OCI-LY3 (cell line): ENCODE data around the gene NPHS1.

Experiments used
- H2AFZ ChIP-seq: fragments of 200-600, 300-600 bp; shearing (Covaris generic); 2 replicates; pipeline ENCODE4 v1.6.0; 2014; ENCODE audit warnings: antibody characterized with exemption, low read depth, low read length
- H3K27ac ChIP-seq: fragments of 200-600, 300-600 bp; sonication (generic); 2 replicates; pipeline ENCODE4 v1.5.1; 2014; ENCODE audit warnings: mild to moderate bottlenecking, low read length, moderate library complexity, mixed read lengths
- H3K27me3 ChIP-seq: fragments of 200-600, 300-600 bp; sonication (generic); 2 replicates; pipeline ENCODE4 v1.6.1; 2014; ENCODE audit warnings: low read depth, low read length, mixed read lengths
- H3K36me3 ChIP-seq: fragments of 200-600, 300-600 bp; sonication (generic); replicated peaks from 2 replicates; pipeline ENCODE3; 2014; ENCODE audit warnings: low read depth, low read length, mixed read lengths
- H3K4me1 ChIP-seq: fragments of 300-600, 200-600 bp; sonication (generic); 2 replicates; pipeline ENCODE4 v1.6.1; 2014; ENCODE audit warnings: low read length, mixed read lengths
- H3K4me2 ChIP-seq: fragments of 200-600, 300-600 bp; sonication (generic); 2 replicates; pipeline ENCODE4 v1.6.1; 2014; ENCODE audit warnings: low read length, mixed read lengths
- H3K4me3 ChIP-seq: fragments of 300-600, 200-600 bp; sonication (generic); 2 replicates; pipeline ENCODE4 v1.5.1; 2014; ENCODE audit warnings: antibody characterized with exemption, mild to moderate bottlenecking, low read length, moderate library complexity
- H3K79me2 ChIP-seq: fragments of 300-600, 200-600 bp; shearing (Covaris generic); 2 replicates; pipeline ENCODE4 v1.6.1; 2014; ENCODE audit warnings: mild to moderate bottlenecking, low read length, mixed read lengths
- H3K9ac ChIP-seq: fragments of 300-600, 200-600 bp; shearing (Covaris generic); 2 replicates; pipeline ENCODE4 v1.6.0; 2014; ENCODE audit warnings: mild to moderate bottlenecking, low read length, moderate library complexity
- H3K9me3 ChIP-seq: fragments of 200-600, 300-600 bp; shearing (Covaris generic); 2 replicates; pipeline ENCODE4 v1.6.1; 2014; ENCODE audit warnings: low read length, mixed read lengths; ENCODE audit not compliant: insufficient read depth
- H4K20me1 ChIP-seq: fragments of 200-600, 300-600 bp; sonication (generic); 2 replicates; pipeline ENCODE4 v1.6.1; 2016; ENCODE audit warnings: low read length, mixed read lengths; ENCODE audit not compliant: insufficient read depth
- EZH2phosphoT487 ChIP-seq: fragments of 200-600 bp; shearing (Covaris generic); IDR thresholded peaks from 2 replicates; pipeline ENCODE4 v1.6.1; 2018; ENCODE audit warnings: antibody characterized with exemption, mixed run types, low read depth
- TF ChIP-seq, protein P1 (sequence below): fragments of 200-600, 300-600 bp; sonication (generic); IDR thresholded peaks from 2 replicates; pipeline ENCODE4 v1.5.1; 2014; ENCODE audit warnings: antibody characterized with exemption, low read length, low read depth

NPHS1 gene

DNA sequence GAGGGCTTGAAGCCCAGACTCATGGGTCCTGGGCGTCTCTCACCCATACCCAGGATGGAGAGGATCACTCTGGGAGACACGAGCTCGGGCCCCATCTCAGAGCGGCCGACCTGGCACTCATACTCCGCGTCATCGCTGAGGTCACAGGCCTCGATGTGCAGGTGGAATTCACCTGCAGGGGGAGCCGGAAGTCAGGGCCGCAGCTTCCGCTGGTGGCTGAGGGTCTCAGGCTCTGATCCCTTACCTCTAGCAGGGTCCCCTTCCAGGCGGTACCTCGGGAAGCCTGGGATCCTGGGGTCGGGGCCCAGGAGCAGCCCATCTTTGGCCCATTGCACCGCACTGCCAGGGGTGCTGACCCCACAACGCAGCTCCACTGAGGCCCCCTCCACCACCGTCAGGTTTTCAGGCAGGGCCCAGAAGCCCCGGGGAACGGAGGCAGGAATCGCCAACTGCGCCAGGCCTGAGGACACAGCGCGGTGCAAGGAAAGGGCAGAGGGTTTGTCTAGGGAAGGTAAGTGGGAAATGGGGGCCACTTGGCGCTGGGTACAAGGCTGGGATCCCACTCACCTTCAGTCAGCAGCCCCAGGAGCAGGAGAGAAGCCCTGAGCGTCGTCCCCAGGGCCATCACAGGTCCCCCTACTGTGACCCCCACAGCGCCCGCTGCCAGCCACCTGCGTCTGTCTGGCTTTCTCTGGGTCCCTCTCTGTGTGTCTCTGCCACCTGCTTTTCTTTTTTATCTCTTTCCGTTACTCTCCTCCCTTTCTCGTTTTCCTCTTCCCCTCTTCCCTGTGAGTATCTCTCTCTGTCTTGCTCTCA is 883 bp downstream of the NPHS1 start:
- Histone ChIP-seq H3K27me3 (peaks cover 10% of the 10 kb centered on the region; the same call in 1 of the 2 replicates), H3K27ac (no peak overlapping the region), H3K36me3 (no peaks in the 10 kb centered on the region), H4K20me1 (no peaks in the 10 kb centered on the region), H3K79me2 (no peaks in the 10 kb centered on the region), H3K4me1 (peaks cover 4% of the 10 kb centered on the region; the same call in 1 of the 2 replicates), H3K4me3 (no peak overlapping the region), H2AFZ (no peak overlapping the region), H3K9ac (no peak overlapping the region), H3K4me2 (no peak overlapping the region), H3K9me3 (no peaks in the 10 kb centered on the region)
- TF ChIP-seq, protein P1, sequence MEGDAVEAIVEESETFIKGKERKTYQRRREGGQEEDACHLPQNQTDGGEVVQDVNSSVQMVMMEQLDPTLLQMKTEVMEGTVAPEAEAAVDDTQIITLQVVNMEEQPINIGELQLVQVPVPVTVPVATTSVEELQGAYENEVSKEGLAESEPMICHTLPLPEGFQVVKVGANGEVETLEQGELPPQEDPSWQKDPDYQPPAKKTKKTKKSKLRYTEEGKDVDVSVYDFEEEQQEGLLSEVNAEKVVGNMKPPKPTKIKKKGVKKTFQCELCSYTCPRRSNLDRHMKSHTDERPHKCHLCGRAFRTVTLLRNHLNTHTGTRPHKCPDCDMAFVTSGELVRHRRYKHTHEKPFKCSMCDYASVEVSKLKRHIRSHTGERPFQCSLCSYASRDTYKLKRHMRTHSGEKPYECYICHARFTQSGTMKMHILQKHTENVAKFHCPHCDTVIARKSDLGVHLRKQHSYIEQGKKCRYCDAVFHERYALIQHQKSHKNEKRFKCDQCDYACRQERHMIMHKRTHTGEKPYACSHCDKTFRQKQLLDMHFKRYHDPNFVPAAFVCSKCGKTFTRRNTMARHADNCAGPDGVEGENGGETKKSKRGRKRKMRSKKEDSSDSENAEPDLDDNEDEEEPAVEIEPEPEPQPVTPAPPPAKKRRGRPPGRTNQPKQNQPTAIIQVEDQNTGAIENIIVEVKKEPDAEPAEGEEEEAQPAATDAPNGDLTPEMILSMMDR, result peak; percentile 38; the same call in 1 of the 2 replicates
- TF ChIP-seq EZH2phosphoT487, result no peak

DNA sequence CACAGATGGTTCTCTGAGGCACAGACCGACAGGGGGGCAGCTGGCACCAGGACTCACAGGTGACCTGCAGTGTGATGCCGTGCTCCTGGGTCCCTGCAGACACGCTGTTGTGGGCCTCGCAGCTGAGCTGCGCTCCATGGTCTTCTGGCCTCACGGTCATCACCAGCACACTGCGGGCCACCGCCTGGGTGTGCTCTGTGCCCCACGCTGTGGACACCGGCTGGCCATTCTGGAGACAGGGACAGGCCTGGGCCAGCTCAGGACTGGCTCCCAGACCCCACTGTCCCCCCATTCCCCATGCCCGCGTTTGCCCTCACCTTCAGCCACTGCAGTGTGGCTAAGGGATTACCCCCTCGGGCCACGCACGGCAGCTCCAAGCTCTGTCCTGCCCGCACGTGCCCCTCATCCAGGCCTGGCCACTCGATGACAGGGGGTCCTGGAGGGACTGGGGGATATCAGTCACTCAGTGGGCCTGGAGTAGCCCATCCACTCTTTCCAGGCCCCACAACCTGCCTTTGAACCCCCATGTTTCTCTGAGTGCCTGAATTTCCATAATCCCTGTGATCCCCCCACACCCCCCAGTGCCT is 3.3 kb downstream of the NPHS1 start:
- H3K36me3 ChIP-seq, result no peaks in the 10 kb centered on the region
- H3K27me3 ChIP-seq, result peaks cover 7% of the 10 kb centered on the region; the same call in 1 of the 2 replicates
- no peaks in the 10 kb centered on the region for H3K9me3 ChIP-seq
- no peak overlapping the region for H3K4me3 ChIP-seq
- H3K79me2 ChIP-seq, result no peaks in the 10 kb centered on the region
- H3K4me2 ChIP-seq, result no peak overlapping the region
- no peaks in the 10 kb centered on the region for H4K20me1 ChIP-seq
- H3K4me1 ChIP-seq, result no peaks in the 10 kb centered on the region
- TF ChIP-seq EZH2phosphoT487, result no peak
- TF ChIP-seq, protein P1, result no peak
- no peak overlapping the region for H2AFZ ChIP-seq
- no peak overlapping the region for H3K9ac ChIP-seq
- H3K27ac ChIP-seq, result no peak overlapping the region

DNA sequence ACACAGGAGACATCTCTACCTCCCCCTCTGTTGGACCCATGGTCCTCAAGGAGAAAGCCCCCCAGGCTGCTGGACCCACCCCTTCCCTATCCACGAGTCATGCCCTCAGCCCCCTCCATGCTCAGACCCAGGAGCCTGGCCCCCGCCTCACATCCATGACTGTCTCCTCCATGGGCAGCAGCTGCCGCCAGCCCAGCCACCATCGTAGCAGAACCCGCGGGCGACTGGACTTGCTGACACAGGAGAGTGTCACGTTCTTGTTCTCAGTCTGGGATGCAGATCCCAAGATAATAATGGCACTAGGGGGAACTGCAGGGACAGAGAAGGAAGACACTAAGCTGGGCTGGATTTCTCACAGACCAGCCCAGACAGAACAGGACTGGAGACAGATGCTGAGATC is 3.8 kb downstream of the NPHS1 start:
- H3K4me2 ChIP-seq, result no peak overlapping the region
- no peak overlapping the region for H2AFZ ChIP-seq
- no peaks in the 10 kb centered on the region for H3K79me2 ChIP-seq
- H3K27me3 ChIP-seq, result peaks cover 6% of the 10 kb centered on the region; the same call in 1 of the 2 replicates
- no peak overlapping the region for H3K27ac ChIP-seq
- H4K20me1 ChIP-seq, result no peaks in the 10 kb centered on the region
- TF ChIP-seq, protein P1, result no peak
- no peak for TF ChIP-seq EZH2phosphoT487
- H3K9me3 ChIP-seq, result no peaks in the 10 kb centered on the region
- H3K4me3 ChIP-seq, result no peak overlapping the region
- no peak overlapping the region for H3K9ac ChIP-seq
- no peaks in the 10 kb centered on the region for H3K36me3 ChIP-seq
- H3K4me1 ChIP-seq, result no peaks in the 10 kb centered on the region

DNA sequence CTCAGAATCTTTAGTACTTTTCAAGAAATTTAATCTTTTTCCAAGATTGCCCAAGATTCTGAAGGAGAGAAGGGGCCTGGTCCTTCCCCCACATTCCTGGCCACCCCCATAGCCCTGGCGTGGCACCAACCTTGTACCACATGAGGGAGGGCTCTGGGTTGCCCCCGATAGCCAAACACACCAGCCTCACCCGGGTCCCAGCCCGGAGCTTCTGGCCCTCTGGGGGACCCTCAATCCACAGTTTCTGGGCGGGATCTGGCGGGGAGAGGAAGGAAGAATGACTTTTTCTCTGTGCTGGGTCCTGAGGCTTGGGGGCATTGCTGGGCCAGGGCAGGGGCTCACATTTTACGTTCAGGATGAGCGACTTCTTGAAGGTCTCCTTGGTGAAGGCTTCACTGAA is 4.4 kb downstream of the NPHS1 start:
- no peaks in the 10 kb centered on the region for H3K9me3 ChIP-seq
- TF ChIP-seq EZH2phosphoT487, result no peak
- TF ChIP-seq, protein P1, result no peak
- H4K20me1 ChIP-seq, result no peaks in the 10 kb centered on the region
- no peak overlapping the region for H3K27ac ChIP-seq
- no peak overlapping the region for H3K4me3 ChIP-seq
- H3K27me3 ChIP-seq, result peaks cover under 1% of the 10 kb centered on the region; the same call in 1 of the 2 replicates
- no peaks in the 10 kb centered on the region for H3K36me3 ChIP-seq
- no peak overlapping the region for H2AFZ ChIP-seq
- no peaks in the 10 kb centered on the region for H3K79me2 ChIP-seq
- no peaks in the 10 kb centered on the region for H3K4me1 ChIP-seq
- no peak overlapping the region for H3K9ac ChIP-seq
- no peak overlapping the region for H3K4me2 ChIP-seq
